IPS-15b (cell line): ENCODE results near the gene ASTN2.

Source experiments
- H3K27me3 ChIP-seq: one replicate; pipeline ENCODE4 v1.6.1; 2013; ENCODE audit warnings: low read length; ENCODE audit not compliant: control insufficient read depth, insufficient read depth
- H3K36me3 ChIP-seq: one replicate; pipeline ENCODE4 v1.6.1; 2013; ENCODE audit warnings: low read length; ENCODE audit not compliant: control insufficient read depth, insufficient read depth
- H3K4me1 ChIP-seq: one replicate; pipeline ENCODE4 v1.6.1; 2013; ENCODE audit warnings: mild to moderate bottlenecking, low read length; ENCODE audit not compliant: control insufficient read depth, insufficient read depth
- H3K4me3 ChIP-seq: one replicate; pipeline ENCODE4 v1.5.1; 2013; ENCODE audit warnings: low read depth, low read length
- H3K9ac ChIP-seq: one replicate; pipeline ENCODE4 v1.6.1; 2013; ENCODE audit warnings: low read depth, mild to moderate bottlenecking, low read length
- H3K9me3 ChIP-seq: one replicate; pipeline ENCODE4 v1.6.1; 2013; ENCODE audit warnings: mild to moderate bottlenecking, low read length; ENCODE audit not compliant: control insufficient read depth, insufficient read depth

ASTN2 gene

DNA sequence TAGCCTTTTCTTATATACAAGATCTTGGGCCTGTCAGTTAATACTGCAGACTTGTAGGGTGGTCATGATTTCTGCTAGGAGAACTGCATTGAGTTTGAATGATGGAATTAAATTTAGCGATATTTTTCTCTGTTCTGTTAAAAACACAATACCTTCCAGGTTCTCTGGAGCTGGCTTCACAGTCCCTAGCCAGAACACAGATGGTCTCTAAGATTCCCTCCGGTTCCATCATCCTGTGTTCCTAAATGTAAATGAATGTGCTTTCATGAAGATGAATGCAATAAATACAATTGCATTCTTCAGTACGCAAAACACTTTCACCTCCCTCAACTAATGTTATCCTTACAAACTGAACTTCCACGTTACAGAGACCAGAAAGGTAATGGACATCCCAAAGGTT is 264.9 kb downstream of the ASTN2 start:
- no peaks in the 10 kb centered on the region for H3K27me3 ChIP-seq
- H3K36me3 ChIP-seq = no peaks in the 10 kb centered on the region
- H3K9me3 ChIP-seq = no peaks in the 10 kb centered on the region
- no peaks in the 10 kb centered on the region for H3K4me1 ChIP-seq
- no peak overlapping the region for H3K4me3 ChIP-seq
- no peak overlapping the region for H3K9ac ChIP-seq

DNA sequence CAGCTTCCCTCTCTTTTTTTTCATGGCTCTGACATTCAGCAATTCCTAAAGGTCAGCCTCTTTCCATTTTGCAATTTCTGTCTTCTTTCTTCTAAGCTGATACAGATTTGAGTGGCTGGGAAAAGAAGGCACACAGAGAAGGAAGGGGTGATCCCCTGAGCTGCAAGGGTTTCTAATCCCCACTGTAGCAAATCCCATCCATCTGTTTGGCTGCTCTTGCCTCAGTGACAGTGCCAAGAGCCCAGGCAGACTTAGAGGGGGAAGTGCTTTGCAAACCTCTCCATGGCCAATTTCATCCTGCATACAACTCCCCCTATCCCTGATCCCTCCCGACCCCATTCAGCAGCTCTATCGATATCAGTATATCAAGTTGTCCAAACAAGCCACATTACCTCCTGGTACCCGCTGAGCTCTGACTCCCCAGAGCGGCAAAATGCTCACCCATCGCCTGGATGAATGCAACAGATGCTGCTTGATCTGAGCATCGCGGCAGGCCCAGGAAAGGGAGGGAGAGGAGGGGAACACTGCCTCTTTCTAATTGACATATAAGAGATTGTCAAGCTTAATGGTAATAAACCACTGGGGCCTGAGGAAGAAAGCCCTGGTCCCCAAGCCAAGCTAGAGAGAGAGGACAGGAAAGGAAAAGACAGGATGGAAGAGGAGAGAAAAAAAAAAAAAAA is 268.9 kb downstream of the ASTN2 start:
- Histone ChIP-seq H3K36me3 (no peaks in the 10 kb centered on the region), H3K27me3 (no peaks in the 10 kb centered on the region), H3K4me3 (no peak overlapping the region), H3K9ac (no peak overlapping the region), H3K9me3 (no peaks in the 10 kb centered on the region), H3K4me1 (no peaks in the 10 kb centered on the region)

DNA sequence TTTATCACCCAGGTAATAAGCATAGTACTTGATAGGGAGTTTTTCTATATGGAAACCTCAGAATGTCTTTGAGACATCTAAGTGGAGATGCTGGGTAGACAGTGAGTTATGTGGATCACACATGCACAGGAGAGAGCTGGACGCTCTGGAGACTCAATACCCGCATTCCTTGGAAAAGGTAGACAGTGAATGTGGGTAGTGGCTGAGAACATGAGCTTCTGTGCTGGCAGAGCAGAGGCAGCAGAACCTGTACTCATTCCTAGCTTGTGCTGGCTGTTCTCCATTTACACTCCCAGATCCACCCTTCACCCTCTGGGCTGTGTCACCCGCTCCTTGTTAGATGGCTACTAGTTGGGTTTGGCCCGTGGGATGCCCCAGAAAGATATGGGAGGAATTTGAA is 269.8 kb downstream of the ASTN2 start:
- Histone ChIP-seq H3K9me3 (no peaks in the 10 kb centered on the region), H3K9ac (no peak overlapping the region), H3K4me1 (no peaks in the 10 kb centered on the region), H3K4me3 (no peak overlapping the region), H3K36me3 (no peaks in the 10 kb centered on the region), H3K27me3 (no peaks in the 10 kb centered on the region)

DNA sequence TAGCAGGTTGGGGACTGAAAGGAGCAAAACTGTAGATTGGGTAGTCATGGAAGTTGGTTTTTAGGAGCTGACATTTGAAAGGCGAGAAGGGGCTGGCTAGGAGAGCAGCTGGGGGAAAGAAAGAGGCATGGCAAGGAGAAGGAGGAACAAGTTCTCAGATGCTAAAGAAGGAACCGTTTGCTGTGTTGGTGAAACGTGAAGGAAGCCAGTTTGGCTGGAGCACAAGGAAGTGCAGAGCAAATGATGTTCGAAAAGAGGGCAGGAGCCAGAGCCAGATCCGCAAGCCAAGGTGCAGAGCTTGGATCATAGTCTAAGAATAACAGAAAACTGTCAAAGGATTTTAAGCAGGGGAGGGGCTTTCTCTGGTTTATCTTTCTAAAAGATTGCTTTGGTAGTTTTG is 276.6 kb downstream of the ASTN2 start:
- Histone ChIP-seq H3K4me1 (no peaks in the 10 kb centered on the region), H3K9ac (no peak overlapping the region), H3K9me3 (no peaks in the 10 kb centered on the region), H3K4me3 (no peak overlapping the region), H3K36me3 (no peaks in the 10 kb centered on the region), H3K27me3 (no peaks in the 10 kb centered on the region)

DNA sequence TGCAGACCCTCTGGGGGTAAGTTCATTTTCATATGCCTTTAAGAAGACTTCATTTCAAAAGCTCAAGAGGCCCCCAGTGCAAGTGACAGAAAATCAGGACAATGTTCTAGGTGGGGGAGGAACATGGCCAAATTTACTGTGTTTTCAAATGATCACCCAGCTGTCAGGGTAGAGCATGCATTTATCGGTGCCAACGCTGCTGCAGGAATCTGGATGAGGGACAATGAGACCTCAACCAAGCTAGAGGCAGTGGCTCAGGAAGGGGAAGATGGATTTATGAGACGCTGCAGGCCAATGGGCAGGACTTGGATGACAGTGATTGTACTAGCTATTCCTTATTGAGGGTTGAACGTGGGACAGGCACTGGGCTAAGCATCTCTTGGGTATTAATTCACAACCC is 278.4 kb downstream of the ASTN2 start:
- Histone ChIP-seq H3K27me3 (no peaks in the 10 kb centered on the region), H3K4me1 (peaks cover 7% of the 10 kb centered on the region), H3K9ac (no peak overlapping the region), H3K9me3 (no peaks in the 10 kb centered on the region), H3K4me3 (no peak overlapping the region), H3K36me3 (no peaks in the 10 kb centered on the region)

DNA sequence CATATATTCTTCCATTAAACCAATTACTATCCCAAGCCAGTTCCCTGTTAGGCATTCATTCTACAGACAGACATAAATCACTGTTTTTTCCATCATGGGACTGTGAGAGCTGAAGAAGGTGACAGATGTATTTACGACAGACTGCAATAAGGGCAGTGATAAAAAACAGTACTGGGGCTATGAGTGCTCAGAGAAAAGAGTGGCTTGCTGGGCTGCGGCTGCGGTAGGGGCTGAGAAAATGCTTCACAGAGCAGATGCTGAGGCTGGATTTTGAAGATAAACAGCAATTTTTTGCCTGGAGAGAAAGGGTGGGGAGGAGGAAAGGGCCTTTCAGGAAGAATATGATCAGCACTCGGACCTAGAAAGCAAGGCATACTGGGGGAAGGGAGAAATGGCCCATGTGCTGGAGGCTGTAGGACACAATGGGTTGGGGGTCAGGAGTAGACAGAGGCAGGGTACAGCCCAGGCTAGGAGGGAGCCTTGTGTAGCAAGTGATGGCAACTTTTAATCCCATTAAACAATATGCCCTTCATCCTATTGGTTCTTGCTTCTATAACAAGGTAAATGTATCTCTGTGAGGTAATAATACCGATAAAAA is 279.3 kb downstream of the ASTN2 start:
- Histone ChIP-seq H3K9me3 (no peaks in the 10 kb centered on the region), H3K27me3 (no peaks in the 10 kb centered on the region), H3K4me1 (peaks cover 12% of the 10 kb centered on the region), H3K9ac (no peak overlapping the region), H3K4me3 (no peak overlapping the region), H3K36me3 (no peaks in the 10 kb centered on the region)

DNA sequence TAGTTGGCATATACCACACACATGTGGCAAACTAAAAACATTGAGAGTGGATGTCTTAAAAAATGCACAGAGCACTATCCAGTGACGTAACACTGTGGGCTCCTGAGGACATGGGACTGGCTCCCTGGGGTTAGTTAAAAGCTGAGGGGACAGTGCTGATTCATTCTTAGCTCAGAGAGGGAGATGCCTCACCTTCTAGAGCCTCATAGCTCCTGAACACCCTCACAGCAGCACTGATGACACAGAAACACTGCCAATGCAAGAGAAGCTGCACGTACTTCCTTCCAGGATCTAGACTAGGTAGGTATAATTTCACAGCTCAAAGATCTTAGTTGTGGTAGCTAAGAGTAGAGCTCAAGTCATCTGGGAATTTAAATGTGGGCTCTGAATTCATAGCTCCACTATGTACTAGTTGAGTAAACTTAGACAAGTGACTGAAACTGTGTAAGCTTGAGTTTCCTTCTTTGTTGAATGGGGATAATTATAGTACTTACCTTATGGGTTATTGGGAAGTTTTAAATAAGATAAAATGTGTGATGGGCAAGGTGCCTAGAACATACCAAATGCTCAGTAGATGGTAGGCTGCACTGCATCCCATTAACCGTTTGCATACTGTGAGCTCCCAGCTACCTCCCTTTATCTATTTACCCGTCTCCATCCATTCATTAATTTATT is 279.9 kb downstream of the ASTN2 start:
- no peaks in the 10 kb centered on the region for H3K36me3 ChIP-seq
- H3K4me3 ChIP-seq = no peak overlapping the region
- no peak overlapping the region for H3K9ac ChIP-seq
- H3K9me3 ChIP-seq = no peaks in the 10 kb centered on the region
- H3K27me3 ChIP-seq = no peaks in the 10 kb centered on the region
- peaks cover 12% of the 10 kb centered on the region for H3K4me1 ChIP-seq

DNA sequence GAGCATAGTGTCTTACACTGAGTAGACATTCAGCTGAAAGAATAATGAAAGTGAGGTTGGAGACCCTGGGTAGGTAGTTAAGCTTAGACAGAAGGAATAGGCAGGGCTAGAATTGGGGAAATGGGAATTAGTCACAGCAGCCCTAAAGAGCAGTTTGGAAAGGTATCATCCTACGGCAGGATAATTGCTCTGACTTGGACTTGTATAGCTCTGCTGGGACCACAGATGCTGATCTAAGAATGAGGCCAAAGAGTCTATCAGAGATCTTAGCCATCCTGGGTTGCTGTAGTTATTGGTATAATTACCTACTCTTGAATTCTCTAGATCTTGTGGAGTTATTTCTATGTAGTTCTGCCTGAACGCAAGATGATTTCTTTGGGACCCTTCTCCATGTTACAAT is 288.0 kb downstream of the ASTN2 start:
- H3K4me1 ChIP-seq = peaks cover 9% of the 10 kb centered on the region

DNA sequence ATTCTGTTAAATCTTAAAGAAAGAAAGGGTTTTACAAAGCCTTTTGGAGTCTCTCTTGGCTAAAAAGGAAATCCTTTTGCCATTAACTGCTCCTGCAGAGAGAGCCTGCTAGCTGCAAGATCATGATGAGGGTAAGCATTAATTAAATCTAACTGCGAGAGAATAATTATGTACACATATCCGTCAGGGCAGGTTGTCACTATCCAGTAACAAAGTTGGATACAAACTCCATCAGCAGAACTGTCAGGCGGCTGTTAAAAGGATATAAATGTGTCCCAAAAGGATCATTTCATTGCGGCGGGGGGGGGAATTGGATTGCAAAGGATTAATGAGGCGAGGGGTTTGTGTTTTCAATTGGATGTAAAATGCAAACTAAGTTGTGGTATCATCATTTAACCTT is 289.3 kb downstream of the ASTN2 start:
- Histone ChIP-seq H3K27me3 (no peaks in the 10 kb centered on the region), H3K36me3 (no peaks in the 10 kb centered on the region), H3K4me1 (no peaks in the 10 kb centered on the region), H3K9ac (no peak overlapping the region), H3K4me3 (no peak overlapping the region), H3K9me3 (no peaks in the 10 kb centered on the region)

More for the DNA sequence above, 288.0 kb downstream of the ASTN2 start:
- Histone ChIP-seq H3K9me3 (no peaks in the 10 kb centered on the region), H3K36me3 (no peaks in the 10 kb centered on the region), H3K27me3 (no peaks in the 10 kb centered on the region), H3K4me3 (no peak overlapping the region), H3K9ac (no peak overlapping the region)

DNA sequence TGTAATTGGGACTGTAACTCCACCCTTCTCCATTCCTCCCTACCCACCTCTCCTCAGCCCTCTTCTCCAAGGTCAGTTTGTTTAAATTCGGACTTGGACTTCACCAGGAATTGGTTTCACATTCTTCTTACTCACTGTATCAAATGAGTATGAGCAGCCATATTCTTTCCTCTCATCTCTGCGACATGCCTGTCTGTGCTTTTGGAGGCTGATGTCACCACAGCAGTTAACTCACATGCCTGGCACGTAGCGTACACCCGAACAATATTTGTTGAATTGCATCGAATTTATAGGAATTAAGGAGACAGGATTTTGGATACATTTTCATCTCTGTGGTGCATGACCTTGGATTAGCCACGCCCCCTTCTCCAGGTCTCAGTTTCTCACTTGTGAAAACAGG is 291.1 kb downstream of the ASTN2 start:
- Histone ChIP-seq H3K36me3 (no peaks in the 10 kb centered on the region), H3K9me3 (no peaks in the 10 kb centered on the region), H3K9ac (no peak overlapping the region), H3K27me3 (no peaks in the 10 kb centered on the region), H3K4me1 (no peaks in the 10 kb centered on the region), H3K4me3 (no peak overlapping the region)

DNA sequence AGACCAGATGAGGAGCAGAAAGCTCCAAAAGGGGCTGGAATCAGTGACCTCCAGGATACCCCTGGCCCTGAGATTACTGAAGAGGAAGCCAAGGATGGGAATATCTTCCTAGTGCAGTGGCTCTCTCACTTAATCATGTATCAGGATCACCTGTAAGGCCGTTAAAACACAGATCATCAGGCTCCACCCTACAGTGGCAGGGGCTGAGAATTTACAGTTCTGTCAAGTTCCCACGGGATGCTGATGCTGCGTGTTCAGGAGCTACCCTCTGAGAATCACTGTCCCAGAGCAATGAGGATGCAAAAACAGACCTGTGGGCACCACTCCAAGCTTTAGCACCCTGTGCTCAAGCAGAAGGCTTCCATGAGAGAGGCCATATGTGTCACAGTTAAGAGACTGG is 291.9 kb downstream of the ASTN2 start:
- no peaks in the 10 kb centered on the region for H3K27me3 ChIP-seq
- no peak overlapping the region for H3K4me3 ChIP-seq
- no peaks in the 10 kb centered on the region for H3K36me3 ChIP-seq
- no peaks in the 10 kb centered on the region for H3K9me3 ChIP-seq
- H3K4me1 ChIP-seq = no peaks in the 10 kb centered on the region
- no peak overlapping the region for H3K9ac ChIP-seq

DNA sequence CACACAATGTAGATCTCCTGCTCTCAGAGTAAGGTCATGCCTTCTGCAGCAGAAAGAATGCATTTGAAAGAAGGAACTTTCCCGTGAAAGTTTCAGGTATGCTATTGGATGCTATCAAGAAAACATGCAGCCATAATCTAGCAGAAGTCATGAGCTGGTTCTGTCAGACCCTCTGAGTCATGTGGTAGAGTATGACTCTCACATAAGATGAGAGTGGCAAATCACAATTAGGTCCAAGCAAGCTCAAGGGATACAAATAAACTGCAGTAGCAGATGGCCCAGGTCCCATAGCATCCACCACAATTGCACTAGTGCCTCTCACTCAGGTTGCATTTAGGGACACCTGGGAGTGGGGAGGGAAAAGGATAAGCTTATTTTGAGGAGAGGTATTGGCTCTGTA is 292.8 kb downstream of the ASTN2 start:
- no peaks in the 10 kb centered on the region for H3K36me3 ChIP-seq
- no peak overlapping the region for H3K4me3 ChIP-seq
- no peaks in the 10 kb centered on the region for H3K4me1 ChIP-seq
- H3K27me3 ChIP-seq = no peaks in the 10 kb centered on the region
- H3K9ac ChIP-seq = no peak overlapping the region
- H3K9me3 ChIP-seq = no peaks in the 10 kb centered on the region
